ENCODE measurements around the gene PRR33.

The PRR33 gene

DNA sequence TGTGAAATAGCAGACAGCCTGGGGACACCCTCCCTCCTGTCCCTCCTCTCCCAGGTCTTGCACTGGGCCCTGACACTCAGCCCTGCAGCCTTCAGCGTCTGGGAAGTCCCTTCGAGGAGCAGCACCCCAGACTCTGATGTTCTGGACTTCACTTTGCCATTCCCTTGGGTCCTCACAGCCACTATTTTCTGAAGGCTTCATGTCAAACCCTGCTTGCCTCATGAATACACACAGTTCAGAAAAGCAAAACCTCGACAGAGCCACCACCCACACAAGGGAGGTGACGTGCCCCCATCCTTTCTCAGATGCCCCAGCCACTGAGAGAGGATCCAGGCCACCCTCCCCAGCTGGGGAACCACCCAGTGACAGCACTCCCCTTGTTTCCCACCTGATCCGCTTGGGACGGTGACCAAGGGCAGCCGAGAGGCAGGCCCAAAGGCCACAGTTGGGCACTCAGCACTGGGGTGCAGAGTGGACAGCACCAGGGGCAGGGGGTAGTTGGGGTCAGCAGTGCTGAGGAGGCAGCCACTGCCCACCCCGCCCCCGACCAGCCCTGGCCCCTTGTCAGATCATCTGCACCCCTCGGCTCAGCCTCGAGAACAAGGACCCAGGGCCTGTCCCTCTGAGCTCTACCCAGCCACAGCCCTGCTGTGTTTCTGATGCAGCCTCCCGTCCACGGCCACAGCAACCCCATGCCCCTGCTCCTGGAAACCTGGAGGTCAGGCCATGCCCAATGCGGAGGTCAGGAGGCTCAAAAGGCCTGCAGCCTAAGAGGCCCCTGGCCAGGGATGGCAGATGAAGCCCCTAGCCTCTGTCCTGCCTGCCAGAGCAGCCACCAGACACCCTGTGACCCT lies 24.7 kb upstream of the PRR33 start:
- DNase-seq: no peak

DNA sequence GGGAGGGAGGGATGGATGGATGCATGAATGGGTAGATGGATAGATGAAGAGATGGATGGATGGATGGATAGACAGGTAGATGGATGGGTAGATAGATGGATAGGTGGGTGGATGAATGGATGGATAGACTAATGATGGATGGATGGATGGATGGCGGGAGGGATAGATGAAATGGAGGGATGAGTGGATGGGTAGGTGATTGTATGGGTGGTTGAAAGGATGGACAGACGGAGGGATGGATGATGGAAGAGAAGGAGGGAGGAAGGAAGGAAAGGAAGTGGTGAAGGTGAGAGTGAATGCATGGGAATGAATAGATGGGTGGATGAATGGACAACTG lies 24.1 kb upstream of the PRR33 start:
- no peak for DNase-seq

DNA sequence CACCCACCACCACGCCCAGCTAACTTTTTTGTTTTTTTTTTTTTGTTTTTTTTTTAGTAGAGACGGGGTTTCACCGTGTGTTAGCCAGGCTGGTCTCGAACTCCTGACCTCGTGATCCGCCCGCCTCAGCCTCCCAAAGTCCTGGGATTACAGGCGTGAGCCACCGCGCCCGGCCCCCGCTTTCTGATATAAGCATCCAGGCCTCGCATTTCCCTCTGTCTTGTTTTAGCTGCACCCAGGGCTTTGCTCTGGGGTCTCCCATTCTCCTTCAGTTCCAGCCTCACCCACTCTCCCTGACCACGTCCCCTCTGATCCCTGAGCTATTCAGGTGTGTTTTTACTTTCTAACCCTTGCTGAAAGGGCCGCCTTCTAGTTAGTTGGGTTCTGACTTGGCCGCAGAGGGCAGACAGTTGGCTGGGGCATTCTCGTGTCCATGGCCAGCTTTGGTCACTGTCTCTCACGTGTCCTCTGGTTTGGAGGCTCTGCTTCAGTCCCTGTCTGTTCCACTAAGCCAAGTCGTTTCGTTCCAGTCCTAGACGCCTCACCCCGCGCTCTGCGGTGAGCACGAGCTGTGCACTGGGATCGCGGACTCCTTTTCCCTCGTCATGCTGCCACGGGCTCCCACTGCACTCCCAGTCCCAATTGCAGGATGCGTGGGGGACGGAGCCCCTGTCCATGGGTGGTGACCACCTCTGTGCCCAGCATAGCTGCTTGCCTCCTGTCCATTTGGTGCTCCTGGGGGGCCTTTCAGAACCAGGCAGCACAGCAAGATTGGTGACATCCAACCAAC lies 21.8 kb upstream of the PRR33 start:
- DNase-seq: no peak

DNA sequence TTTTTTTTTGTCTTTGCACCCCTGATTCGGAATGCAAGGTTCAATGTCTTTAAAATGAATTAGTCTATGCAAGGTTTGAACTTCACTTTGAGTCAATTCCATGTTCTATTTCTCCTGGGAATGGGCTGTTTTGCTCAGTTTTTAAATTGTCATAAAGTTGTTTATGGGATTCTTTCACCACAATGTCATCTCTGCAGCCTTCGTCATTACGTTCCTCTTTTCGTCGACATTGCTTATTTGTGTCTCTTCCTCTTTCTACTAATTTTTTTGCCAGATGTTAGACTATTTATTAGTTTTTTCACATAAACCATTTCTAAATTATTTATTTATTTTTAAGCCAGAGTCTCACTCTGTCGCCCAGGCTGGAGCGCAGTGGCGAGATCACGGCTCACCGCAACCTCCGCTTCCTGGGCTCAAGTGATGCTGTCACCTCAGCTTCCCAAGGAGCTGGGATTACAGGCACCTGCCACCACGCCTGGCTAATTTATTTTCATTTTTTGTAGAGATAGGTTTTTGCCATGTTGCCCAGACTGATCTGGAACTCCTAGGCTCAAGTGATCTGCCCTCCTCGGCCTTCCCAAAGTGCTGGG lies 20.7 kb upstream of the PRR33 start:
- no peak for DNase-seq

DNA sequence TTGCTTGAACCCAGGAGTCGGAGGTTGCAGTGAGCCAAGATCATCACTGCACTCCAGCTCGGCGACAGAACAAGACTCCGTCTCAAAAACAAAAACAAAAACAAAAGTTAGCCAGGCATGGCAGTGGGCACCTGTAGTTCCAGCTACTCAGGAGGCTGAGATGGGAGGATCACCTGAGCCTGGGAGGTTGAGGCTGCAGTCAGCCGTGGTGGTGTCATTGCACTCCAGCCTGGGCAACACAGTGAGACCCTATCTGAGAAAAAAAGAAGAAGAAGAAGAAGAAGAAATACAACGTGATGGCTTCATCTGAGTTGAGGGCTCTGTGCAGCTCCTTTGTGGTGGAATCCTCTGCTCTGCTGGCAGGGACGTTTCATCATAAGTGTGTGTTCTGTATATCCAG lies 17.8 kb upstream of the PRR33 start:
- DNase-seq: no peak

DNA sequence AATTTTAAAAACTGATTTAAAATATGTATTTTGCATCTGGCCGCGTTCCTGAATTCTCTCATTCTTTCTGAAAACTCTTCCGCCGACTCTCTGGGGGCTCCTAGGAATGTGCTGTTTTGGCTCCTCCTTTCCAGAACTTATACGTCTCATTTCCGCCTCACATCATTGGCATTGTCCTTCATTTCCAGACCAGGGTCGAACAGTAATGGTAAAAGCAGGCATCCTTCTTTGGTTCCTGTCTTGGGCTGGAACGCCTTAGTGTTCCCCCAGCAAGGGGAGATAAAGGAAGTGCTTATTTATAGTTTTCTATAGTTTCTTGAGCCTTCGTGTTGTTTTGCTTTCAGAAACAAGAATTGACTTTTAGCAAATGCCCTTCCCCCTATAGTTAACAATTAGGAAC lies 16.9 kb upstream of the PRR33 start:
- DNase-seq: no peak

DNA sequence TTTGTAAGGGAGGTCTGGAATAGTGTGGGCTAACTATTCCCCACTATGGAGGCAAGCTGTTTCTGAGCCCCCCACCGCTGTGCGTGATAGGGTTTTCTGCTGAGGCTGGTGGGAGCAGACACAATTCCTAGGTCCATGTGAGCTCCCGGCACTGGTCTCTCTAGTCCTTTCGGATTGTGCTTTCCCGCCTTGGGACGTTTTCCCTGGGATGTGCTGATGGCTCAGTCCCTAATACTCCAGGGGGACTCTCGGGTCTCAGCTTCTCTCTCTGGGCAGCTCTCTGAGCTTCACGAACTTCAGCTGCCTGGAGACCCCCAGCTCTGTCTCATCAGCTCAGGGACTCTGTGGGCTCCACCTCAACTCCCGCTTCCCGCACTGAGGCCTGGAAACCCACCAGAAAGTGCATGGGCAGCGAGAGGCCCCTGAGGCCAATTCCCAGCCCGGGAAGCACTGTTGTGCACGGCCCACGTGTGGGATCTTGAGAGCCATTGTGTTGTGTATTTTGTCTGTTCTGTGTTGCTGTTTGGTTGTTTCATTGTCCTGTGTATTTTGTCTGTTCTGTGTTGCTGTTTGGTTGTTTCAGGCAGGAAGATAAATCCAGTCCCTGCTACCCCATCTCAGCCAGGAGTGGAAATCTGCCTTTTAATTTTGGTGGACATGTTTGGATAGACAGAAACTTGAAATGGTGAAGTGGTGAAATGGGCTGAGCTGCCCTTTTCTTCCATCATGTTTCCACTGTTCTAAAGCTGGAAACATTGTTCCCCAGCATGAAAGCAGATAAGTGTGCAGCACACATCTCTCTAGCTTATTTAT lies 15.1 kb upstream of the PRR33 start:
- DNase-seq: no peak

DNA sequence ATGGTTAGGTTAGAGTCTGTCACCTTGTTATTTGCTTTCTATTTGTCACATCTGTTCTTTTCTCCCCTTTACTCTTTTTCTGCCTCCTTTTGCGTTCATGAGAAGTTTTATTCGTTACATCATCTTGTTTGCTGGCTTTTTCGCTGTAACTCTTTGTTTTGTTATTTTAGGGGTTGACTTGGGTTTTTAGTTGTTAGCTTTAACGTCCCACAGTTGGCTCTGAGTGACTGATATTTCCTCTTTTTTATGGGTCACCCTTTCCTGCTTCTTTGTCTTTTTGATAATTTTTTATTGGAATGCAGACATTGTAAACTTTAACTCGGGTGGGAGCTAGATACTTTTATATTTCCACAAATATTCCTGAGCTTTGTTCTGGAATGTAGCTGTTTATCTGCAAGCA lies 14.5 kb upstream of the PRR33 start:
- DNase-seq: no peak

DNA sequence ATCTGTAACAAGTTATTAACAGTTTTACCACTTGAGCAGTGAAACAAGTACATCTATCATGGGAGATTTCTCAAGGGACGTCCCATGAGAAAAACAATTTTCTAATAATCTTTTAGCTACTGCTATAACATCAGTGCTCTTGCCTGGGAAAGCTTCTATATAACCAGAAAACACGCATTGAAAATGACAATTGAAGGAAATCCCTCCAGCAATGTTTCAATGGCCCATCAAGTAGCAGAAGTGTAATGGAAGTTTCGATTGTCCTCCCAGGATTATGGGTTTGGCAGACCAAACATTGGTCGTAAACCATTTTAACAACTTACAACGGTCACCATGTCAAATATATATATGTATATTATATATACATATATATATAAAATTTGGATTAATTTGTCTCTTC lies 8.0 kb upstream of the PRR33 start:
- no peak for DNase-seq

DNA sequence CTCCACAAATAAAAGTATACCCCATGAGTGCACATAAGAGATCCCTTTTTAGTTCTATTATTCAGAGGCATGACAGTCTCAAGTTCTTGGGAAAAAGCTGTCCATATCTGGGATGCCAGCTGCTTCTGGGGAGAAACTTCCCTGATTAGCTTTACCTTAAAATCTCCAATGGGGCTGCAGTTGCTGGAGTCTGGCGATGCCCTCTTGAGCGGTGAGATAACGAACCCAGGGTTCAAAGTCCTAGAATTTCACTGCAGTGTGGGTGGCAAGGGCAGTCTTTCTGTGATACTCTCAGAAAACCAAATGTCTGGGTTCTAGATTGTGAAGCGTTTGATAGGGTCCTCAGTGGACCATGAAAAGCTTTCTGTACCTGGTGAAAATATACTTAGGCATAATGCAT lies 7.4 kb upstream of the PRR33 start:
- DNase-seq: no peak

DNA sequence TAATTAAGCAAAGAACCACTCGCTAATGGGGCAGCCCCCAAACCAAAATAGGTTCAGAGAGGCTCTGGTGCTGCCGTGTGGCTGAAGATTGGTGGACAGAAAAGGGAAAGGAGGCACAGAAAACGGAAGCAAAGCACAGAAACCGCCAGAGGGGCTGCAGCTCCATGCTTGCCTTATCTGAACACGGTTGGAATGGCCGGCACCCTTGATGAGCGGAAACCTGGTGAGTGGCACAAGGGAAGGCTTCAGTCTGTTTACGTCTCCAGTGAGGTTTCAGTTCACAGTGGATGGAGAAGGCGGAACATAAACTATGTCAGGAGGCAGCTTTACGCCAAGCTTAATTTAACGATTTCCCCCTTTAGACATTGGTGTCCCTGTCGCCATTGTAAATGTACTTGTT lies 5.2 kb upstream of the PRR33 start:
- DNase-seq: no peak

DNA sequence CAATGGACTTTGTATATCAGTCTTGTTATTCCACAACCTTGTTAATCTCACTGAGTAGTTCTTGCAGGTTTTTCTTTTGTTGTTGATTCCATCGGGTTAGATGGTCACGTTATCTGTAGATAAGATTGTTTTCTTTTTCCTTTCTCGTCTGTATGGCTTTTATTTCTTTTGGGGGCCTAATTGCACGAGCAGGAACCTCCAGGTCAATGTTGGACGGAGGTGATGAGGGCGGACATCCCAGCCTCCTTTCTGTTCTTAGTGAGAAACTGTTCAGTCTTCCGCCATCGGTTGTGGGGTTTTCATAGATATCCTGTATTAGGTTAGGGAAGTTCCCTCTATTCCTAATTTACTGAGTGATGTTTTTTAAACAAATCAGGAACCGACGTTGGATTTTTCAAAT lies 4.8 kb upstream of the PRR33 start:
- DNase-seq: no peak

DNA sequence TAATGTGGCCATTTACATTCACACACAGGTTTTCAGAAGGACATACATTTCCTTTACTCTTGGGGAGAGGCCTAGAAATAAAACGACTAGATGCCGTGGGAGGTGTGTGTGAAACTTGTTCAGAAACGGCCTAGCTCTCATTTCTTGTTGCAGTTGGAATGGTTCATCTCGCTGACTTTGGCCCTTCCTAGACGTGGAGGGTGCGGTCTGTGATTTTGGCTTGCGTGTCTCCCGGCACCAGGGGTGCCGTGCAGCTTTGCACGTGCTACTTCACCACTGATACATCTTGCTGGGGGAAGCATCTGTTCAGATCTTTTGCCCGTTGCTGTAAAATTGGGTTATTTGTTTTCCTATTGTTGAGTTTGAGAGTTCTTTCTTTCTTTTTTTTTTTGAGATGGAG lies 3.1 kb upstream of the PRR33 start:
- no peak for DNase-seq

DNA sequence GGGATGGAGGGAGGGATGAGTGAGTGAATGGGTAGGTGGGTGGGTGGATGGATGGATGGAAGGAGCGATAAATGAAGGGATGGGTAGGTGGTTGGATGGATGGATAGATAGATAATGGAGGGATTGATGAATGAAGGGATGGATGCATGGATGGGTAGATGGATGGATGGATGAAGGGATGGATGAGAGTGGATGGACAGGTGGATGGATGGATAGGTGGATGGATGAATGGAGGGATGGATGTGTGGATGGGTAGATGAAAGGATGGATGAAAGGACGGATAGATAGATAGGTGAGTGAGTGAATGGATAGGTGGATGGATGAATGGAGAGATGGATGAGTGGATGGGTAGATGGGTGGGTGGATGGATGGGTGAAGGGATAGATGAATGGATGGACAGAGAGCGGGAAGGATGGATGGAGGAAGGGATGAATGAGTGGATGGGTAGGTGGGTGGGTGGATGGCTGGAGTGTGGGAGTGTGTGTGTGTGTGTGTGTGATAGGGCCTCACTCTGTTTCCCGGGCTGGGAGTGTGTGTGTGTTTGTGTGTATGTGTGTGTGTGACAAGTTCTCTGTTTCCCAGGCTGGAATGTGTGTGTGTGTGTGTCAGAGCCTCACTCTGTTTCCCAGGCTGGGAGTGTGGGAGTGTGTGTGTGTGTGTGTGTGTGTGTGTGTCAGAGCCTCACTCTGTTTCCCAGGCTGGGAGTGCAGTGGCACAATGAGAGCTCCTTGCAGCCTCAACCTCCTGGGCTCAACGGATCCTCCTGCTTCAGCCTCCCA lies 2.1 kb upstream of the PRR33 start:
- DNase-seq: no peak

DNA sequence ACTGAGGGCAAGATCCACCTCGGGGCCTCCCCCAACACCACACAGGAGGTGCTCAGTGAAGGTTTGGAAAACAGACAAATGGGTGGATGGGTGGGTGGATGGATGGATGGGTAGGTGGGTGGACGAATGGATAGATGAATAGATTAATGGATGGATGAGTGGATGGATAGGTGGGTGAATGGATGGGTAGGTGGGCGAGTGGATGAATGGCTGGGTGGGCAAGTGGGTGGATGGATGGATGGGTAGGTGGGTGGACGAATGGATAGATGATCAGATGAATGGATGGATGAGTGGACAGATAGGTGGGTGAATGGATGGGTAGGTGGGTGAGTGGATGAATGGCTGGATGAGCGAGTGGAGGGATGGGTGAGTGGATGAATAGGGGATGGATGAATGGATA lies 863 bp upstream of the PRR33 start:
- DNase-seq: no peak

DNA sequence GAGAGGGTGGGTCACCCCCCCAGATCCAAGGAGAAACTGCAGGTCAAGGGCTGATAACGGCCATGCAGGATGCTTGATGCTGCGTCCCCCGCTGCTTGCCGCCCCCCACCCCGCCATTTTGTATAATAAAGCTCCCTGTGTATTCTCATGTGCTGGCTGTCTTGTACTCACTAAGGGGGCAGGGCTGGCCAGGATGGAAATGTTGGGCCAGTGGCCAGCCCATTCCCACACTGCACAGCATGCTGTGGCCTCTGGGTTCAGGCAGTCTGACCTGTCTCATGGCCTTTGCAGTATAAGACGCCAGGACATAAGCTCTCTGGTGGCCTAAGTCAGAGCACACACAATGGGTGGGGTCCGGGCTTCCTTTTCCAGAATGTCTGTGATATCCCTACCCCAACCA lies 421 bp upstream of the PRR33 start:
- no peak for DNase-seq

DNA sequence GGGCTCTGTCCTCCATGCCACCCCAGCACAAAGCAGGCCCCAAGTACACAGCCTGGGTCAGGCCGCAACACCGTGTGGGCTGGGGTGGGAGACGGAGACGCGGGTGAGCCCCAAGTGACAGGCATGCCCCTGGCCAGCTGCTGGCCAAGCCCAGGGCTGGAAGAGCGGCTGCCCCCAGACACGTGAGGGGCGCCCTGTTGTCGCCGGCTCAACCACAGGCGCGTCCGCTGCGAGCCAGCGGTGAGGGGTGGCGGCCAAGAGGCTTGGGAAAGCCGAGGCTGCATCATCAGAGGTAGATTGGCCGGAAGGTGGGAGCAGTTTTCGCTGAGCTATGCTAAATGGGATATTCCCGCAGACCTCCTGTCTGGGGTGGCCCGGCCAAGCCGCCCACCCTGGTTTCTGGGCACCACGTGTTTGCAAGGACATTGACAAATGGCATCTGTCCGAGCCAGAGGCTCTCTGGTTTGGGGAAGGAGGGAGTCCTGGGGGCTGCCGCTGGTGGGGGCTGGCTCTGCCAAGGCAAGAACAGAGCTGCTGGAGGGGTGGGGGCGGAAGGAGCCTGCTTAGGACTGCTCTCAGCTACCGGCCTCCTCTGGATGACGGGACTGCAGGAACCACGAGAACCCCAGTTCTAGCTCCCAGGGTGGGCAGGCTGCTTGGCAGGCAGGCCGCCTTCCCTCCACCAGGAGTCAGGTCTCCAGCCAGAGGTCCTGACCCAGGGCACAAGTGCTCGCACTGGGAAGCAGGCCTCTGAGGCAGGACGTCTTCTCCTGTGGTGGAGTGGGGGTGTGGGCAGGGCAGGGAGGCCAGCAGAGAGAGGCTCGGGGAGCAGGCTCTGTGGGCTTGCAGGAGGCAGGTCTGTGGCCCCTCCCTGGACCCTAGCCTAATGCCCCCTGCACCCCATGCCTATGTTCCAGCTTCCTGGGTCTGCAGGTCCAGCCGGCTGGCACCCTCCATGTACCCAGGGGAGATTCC lies 552 bp downstream of the PRR33 start:
- no peak for DNase-seq

DNA sequence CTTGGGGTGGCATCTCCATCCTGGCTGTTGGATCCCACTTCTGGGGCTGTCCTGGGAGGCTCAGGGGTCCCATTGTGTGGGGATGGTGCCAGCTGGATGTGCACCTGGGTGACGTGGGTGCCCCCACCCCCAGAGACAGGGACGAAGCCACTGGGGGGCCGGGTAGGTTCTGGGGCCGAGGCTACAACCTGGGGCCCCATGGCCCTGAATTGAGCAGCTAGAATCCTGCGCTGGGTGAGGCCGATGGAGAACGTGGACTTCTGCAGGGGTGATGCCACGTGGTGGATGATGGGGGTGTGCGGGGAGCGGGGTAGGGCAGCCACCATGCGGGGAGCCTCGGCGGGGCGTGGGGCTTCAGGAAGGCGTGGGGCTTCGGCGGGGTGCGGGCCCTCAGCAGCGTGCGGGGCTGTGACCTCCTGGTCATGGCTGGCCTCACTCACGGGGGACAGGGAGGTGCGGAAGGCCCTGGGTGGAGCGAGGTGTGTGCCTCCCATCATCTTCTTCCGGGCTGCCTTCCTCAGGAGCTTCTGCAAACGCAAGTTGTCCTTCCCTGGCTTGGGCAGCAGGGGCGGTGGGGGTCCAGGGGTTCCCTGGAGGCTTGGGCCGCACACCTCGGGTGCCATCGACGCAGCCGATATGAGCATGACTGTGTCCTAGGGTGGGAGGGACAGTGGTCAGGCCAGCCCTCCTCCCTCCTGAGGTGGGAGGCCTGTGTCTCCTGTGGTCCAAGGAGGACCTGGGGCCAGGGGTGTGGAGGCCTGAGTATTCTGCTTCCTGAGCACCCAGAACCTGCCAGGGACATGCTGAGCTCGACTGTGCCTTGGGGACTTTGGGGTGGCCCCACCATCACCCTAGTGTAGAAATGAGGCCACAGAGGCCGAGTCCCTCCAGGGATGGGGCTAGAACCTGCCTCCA lies 1.5 kb downstream of the PRR33 start:
- no peak for DNase-seq

DNA sequence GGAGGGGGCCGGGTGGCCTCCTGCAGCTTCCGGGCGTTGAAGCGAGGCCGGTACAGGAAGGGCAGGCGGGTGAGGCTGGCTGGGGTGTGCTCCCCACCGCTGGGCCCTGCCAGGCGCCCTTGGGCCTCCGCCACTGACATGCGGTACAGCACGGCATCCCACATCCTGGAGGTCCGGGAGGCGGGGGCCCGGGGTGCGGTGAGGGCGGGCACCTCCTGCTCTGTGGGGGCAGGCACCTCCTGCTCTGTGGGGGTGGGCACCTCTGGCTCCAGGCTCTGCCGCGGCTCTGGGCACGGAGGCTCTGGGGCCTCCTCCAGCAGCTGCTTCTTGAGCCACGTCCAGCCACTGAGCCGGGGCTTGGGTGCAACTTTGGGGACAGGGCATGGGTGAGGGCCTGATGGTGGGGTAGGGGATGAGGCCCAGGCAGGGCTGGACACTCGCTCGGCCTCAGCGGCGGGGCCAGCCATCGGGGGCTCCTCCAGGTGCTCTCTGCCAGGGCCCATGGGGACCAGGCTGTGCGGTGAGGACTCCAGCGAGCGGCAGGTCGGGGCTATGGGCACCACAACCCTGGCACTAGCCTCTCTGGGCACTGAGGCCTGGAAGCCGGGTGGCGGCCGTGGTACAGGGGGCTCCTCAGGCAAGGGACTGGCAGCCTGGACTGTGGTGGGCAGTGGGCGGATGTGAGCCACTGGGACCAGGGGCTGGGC lies 2.3 kb downstream of the PRR33 start:
- DNase-seq: peak; percentile 36

All from activated T-cell treated with anti-CD3 and anti-CD28 coated beads for 4 hours (primary cell).